Stimulated activated CD8-positive, alpha-beta memory T cell treated with anti-CD3 and anti-CD28 coated beads, Interleukin-7, amount 100 ng/mL, for 4 hours (primary cell): ENCODE measurements around the gene PDE8B.
"Not testable (repeated sequence)": the region's sequence is repeated elsewhere in the genome, so short reads cannot be mapped to it uniquely, and the experiment has no call there.

Source experiments
- DNase-seq, 2 donors: peaks; one replicate each; pipeline ENCODE4 v3.0.0-alpha.2; 2020; ENCODE audit warnings: low read depth in 2 of 2

The PDE8B gene

DNA sequence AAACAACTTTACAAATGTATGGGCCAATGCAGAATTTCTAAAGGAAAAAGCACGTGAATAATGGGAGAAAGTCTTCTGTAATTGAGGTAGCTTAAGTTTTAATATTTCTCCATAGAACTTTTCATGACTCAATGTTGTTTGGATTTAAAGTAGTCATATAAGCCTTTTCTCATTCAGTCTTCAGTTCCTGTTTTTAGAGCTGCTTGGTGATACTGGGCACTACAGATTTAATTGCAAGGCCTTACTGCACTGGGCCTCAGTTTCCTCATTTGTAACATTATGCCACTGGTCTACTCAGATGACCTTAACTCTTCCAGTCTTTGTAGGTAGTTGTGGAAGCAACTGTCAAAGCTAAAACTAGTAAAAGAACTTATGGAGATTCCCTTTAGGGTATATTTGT, 221.2 kb downstream of the PDE8B start:
- no peak for DNase-seq

- no peak for DNase-seq
Observed at GRCh38 chr5:77437194-77437593, 226.7 kb downstream of the PDE8B start.

DNA sequence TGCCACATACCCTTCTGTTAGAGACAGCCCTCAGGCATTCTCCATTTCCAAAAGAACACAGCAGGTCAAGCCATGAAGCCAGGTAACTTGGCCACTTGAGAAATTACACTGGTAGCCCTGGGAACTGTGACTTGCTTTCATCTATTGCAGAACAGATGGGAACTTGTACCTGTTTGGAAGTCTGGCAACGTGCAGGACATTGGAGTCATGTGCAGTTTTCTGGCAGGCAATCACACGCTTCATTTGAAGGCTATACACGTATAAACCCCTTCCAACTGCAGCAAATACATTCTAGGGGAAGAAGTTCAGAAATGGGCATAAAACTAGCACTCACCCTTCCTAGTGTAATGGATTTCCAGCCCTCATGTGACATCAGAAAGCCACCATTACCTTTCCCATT, 227.6 kb downstream of the PDE8B start:
- DNase-seq = no peak

DNA sequence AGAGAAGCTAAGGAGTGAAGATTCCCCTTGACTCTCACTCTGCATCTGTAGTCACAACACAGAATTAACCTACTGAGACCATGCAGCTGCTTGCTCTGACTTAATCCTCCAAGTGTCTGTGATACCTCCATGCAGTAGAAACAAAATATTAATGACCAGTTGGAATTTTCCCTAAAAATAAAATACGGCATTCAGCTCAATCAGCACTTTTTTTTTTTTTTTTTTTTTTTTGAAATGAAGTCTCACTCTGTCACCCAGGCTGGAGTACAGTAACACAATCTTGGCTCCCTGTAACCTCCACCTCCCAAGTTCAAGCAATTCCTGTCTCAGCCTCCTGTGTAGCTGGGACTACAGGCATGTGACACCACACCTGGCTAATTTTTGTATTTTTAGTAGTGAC, 233.2 kb downstream of the PDE8B start:
- no peak for DNase-seq

DNA sequence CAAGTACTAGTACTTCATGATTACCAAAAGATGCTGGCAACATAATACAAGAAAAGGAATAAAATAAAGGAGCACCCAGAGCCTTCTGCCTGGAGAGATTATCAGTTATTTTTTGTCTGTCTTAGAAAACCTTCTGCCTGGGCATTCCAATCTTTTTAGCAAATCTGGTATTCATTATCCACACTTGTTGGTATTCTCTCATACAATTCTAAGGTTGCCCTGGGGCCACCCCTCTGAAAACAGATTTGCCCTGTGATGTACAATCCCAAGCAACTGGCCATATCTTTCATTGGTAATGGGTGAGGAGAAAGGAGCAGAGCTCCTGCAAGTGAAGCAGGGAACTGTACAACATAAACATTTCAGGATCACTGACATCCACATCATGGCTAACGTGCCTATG, 233.9 kb downstream of the PDE8B start:
- no peak for DNase-seq

DNA sequence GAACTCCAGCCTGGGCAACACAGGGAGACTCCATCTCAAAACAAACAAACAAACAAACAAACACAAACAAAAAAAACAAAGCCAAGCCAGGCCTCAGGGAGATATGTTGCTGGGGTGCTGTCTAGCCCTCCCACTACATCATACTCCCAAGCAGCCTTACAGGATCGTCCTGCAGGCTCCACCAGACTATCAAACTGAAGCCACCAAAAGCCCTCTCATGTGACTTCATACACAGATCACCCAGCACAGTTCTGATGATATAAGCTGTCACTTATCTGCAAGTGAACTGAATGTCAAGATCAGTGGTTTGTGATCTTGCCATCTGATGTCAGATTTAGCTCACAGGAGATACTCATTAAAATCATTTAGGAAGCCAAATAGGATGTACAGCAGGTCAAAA, 238.4 kb downstream of the PDE8B start:
- no peak for DNase-seq

- no peak for DNase-seq
Observed at GRCh38 chr5:77449277-77449676, 238.8 kb downstream of the PDE8B start.

- DNase-seq = no peak
Observed at GRCh38 chr5:77449981-77450380, 239.5 kb downstream of the PDE8B start.

DNA sequence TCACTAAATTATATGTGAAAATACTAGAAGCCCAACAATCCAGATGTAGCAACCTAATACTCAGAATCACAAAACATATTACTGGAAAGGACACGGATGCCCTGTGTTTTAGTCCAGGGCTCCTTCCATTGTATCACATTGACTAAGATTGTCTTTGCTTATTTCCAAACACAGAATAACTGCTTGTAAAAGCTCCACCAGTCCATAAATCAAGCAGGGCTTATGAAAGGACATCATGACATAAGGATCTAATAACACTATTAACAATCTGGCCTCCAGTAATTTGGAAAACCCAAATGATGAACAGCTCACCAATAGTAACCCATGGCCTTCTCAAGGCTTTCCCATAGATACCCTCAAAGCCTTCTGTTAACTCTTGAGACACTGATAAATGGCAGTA, 241.9 kb downstream of the PDE8B start:
- DNase-seq = no peak

GRCh38 chr5:77454123-77454522, 243.6 kb downstream of the PDE8B start:
- DNase-seq = no peak

- no peak for DNase-seq
Observed at GRCh38 chr5:77461287-77461686, 250.8 kb downstream of the PDE8B start.

- DNase-seq = no peak
Observed at GRCh38 chr5:77463905-77464304, 253.4 kb downstream of the PDE8B start.

DNA sequence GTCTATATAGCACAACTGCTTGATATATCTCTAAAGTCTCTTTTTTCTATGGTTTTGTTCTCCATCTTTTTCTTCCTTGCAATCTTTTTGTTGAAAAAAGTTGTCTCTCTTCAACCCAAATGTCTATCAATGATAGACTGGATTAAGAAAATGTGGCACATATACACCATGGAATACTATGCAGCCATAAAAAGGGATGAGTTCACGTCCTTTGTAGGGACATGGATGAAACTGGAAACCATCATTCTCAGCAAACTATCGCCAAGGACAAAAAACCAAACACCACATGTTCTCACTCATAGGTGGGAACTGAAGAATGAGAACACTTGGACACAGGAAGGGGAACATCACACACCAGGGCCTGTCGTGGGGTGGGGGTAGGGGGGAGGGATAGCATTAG, 258.4 kb downstream of the PDE8B start:
- DNase-seq = not testable (repeated sequence)

DNA sequence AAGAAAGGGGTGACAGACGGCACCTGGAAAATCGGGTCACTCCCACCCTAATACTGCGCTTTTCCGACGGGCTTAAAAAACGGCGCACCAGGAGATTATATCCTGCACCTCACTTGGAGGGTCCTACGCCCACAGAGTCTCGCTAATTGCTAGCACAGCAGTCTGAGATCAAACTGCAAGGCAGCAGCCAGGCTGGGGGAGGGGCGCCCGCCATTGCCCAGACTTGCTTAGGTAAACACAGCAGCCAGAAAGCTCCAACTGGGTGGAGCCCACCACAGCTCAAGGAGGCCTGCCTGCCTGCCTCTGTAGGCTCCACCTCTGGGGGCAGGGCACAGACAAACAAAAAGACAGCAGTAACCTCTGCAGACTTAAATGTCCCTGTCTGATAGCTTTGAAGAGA, 264.6 kb downstream of the PDE8B start:
- DNase-seq = not testable (repeated sequence)
